Neuron (in vitro differentiated cells): ENCODE measurements around the gene USP1.

ENCODE experiments used
- H2AFZ ChIP-seq: one replicate; pipeline ENCODE4 v1.6.1; 2013; ENCODE audit warnings: low read depth, mild to moderate bottlenecking, inconsistent platforms, low read length, moderate library complexity
- H3K27me3 ChIP-seq: one replicate; pipeline ENCODE4 v1.6.1; 2013; ENCODE audit warnings: low read length; ENCODE audit not compliant: insufficient read depth
- H3K36me3 ChIP-seq: one replicate; pipeline ENCODE4 v1.6.1; 2013; ENCODE audit warnings: low read length; ENCODE audit not compliant: insufficient read depth
- H3K4me1 ChIP-seq: one replicate; pipeline ENCODE4 v1.6.1; 2013; ENCODE audit warnings: low read length; ENCODE audit not compliant: insufficient read depth
- H3K4me3 ChIP-seq: 2 replicates; pipeline ENCODE4 v1.5.1; 2013; ENCODE audit warnings: mild to moderate bottlenecking, low read length, moderate library complexity
- H3K9me3 ChIP-seq: one replicate; pipeline ENCODE4 v1.6.1; 2013; ENCODE audit warnings: low read length

Gene USP1

GRCh38 chr1:62406576-62406975, 30.3 kb upstream of the USP1 start:
- Histone ChIP-seq H3K4me1 (no peaks in the 10 kb centered on the region), H3K9me3 (no peaks in the 10 kb centered on the region), H3K27me3 (peaks cover 8% of the 10 kb centered on the region), H3K4me3 (no peak overlapping the region), H3K36me3 (no peaks in the 10 kb centered on the region), H2AFZ (no peak overlapping the region)

GRCh38 chr1:62407398-62408009, 29.3 kb upstream of the USP1 start:
- Histone ChIP-seq H3K36me3 (no peaks in the 10 kb centered on the region), H2AFZ (no peak overlapping the region), H3K4me3 (no peak overlapping the region), H3K27me3 (peaks cover 11% of the 10 kb centered on the region), H3K4me1 (no peaks in the 10 kb centered on the region), H3K9me3 (no peaks in the 10 kb centered on the region)

- Histone ChIP-seq H3K9me3 (no peaks in the 10 kb centered on the region), H3K4me3 (no peak overlapping the region), H3K36me3 (no peaks in the 10 kb centered on the region), H2AFZ (no peak overlapping the region), H3K27me3 (peaks cover 3% of the 10 kb centered on the region), H3K4me1 (no peaks in the 10 kb centered on the region)
These were observed 21.2 kb upstream of the USP1 start for GRCh38 chr1:62415687-62416086.

GRCh38 chr1:62417351-62417999, 19.4 kb upstream of the USP1 start:
- no peaks in the 10 kb centered on the region for H3K9me3 ChIP-seq
- no peaks in the 10 kb centered on the region for H3K27me3 ChIP-seq
- H3K4me1 ChIP-seq: no peaks in the 10 kb centered on the region

GRCh38 chr1:62420214-62420613, 16.6 kb upstream of the USP1 start:
- H3K9me3 ChIP-seq: no peaks in the 10 kb centered on the region
- H3K4me3 ChIP-seq: no peak overlapping the region
- no peak overlapping the region for H2AFZ ChIP-seq
- no peaks in the 10 kb centered on the region for H3K27me3 ChIP-seq
- H3K36me3 ChIP-seq: no peaks in the 10 kb centered on the region
- peaks cover 3% of the 10 kb centered on the region for H3K4me1 ChIP-seq

More at GRCh38 chr1:62417351-62417999, 19.4 kb upstream of the USP1 start:
- Histone ChIP-seq H2AFZ (no peak overlapping the region), H3K36me3 (no peaks in the 10 kb centered on the region), H3K4me3 (no peak overlapping the region)

GRCh38 chr1:62423580-62424242, 13.1 kb upstream of the USP1 start:
- H3K4me3 ChIP-seq: no peak overlapping the region
- H3K9me3 ChIP-seq: no peaks in the 10 kb centered on the region
- H3K27me3 ChIP-seq: no peaks in the 10 kb centered on the region
- no peak overlapping the region for H2AFZ ChIP-seq
- H3K4me1 ChIP-seq: peaks cover 4% of the 10 kb centered on the region
- no peaks in the 10 kb centered on the region for H3K36me3 ChIP-seq

- Histone ChIP-seq H3K4me3 (no peak overlapping the region), H3K27me3 (no peaks in the 10 kb centered on the region), H3K36me3 (no peaks in the 10 kb centered on the region), H3K4me1 (peaks cover 4% of the 10 kb centered on the region), H2AFZ (no peak overlapping the region), H3K9me3 (no peaks in the 10 kb centered on the region)
These were observed 12.4 kb upstream of the USP1 start for GRCh38 chr1:62424411-62424810.

GRCh38 chr1:62425041-62425440, 11.8 kb upstream of the USP1 start:
- no peaks in the 10 kb centered on the region for H3K27me3 ChIP-seq
- H2AFZ ChIP-seq: no peak overlapping the region
- no peak overlapping the region for H3K4me3 ChIP-seq
- no peaks in the 10 kb centered on the region for H3K36me3 ChIP-seq
- no peaks in the 10 kb centered on the region for H3K9me3 ChIP-seq
- peaks cover 4% of the 10 kb centered on the region for H3K4me1 ChIP-seq

GRCh38 chr1:62426237-62426636, 10.6 kb upstream of the USP1 start:
- H3K36me3 ChIP-seq: no peaks in the 10 kb centered on the region
- H3K4me1 ChIP-seq: peaks cover 4% of the 10 kb centered on the region
- H3K27me3 ChIP-seq: no peaks in the 10 kb centered on the region
- no peaks in the 10 kb centered on the region for H3K9me3 ChIP-seq
- H3K4me3 ChIP-seq: no peak overlapping the region
- no peak overlapping the region for H2AFZ ChIP-seq

GRCh38 chr1:62426794-62427193, 10.1 kb upstream of the USP1 start:
- no peaks in the 10 kb centered on the region for H3K27me3 ChIP-seq
- no peaks in the 10 kb centered on the region for H3K9me3 ChIP-seq
- H2AFZ ChIP-seq: no peak overlapping the region
- H3K36me3 ChIP-seq: no peaks in the 10 kb centered on the region
- H3K4me1 ChIP-seq: peaks cover 4% of the 10 kb centered on the region
- no peak overlapping the region for H3K4me3 ChIP-seq

GRCh38 chr1:62428351-62428750, 8.5 kb upstream of the USP1 start:
- H3K4me3 ChIP-seq: no peak overlapping the region
- peaks cover 4% of the 10 kb centered on the region for H3K4me1 ChIP-seq
- no peak overlapping the region for H2AFZ ChIP-seq
- H3K36me3 ChIP-seq: no peaks in the 10 kb centered on the region
- no peaks in the 10 kb centered on the region for H3K27me3 ChIP-seq
- H3K9me3 ChIP-seq: no peaks in the 10 kb centered on the region

GRCh38 chr1:62429581-62429980, 7.3 kb upstream of the USP1 start:
- H3K4me1 ChIP-seq: peaks cover 4% of the 10 kb centered on the region
- H3K36me3 ChIP-seq: no peaks in the 10 kb centered on the region
- no peaks in the 10 kb centered on the region for H3K27me3 ChIP-seq

GRCh38 chr1:62433861-62434617, 2.8 kb upstream of the USP1 start:
- Histone ChIP-seq H2AFZ (no peak overlapping the region), H3K36me3 (no peaks in the 10 kb centered on the region), H3K4me3 (no peak overlapping the region), H3K27me3 (no peaks in the 10 kb centered on the region), H3K9me3 (no peaks in the 10 kb centered on the region), H3K4me1 (peaks cover 11% of the 10 kb centered on the region)

More at GRCh38 chr1:62429581-62429980, 7.3 kb upstream of the USP1 start:
- Histone ChIP-seq H2AFZ (no peak overlapping the region), H3K4me3 (no peak overlapping the region), H3K9me3 (no peaks in the 10 kb centered on the region)
